NCI-H1930 (cell line): ENCODE measurements around the gene ZNF311.

Experiments
- DNase-seq, 2 experiments: peaks; one replicate each; lab custom pipeline; 2025; lab: John Stamatoyannopoulos, UW

Gene ZNF311

DNA sequence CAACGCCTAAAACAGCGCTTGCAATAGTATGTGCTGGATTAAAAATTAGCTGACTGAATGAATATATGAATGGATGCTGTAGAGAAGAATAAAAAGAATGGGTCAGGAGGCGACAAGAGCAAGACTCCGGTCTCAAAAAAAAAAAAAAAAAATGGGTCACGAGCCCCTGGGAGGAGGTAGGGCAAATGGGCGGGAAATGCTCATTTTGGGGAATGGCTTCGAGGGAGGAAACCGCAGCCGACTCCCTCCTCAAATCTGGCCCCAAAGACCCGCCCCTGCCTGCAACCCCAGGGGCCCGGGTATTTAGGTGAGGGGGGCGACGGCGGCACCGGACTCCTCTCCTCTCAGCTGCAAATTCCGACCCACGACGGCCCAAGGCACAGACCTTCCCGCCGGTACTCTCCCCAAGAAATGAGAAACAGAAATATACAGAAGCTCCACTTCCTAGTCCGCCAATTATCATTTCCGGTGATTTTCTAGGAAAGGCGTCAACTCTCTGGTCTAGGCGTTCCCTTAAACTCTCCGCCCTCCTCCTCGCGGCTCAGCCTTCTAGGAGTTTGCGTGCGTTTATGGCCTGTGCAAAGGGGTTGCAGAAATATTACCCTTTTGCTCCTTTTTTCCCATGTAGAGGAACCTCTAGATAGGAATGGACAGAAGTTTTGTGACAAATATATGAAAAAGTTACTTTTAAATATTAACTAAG, at the start of gene ZNF311:
TSS of gene ZNF311 (minus strand) at position 133 of the 703 bp plus-strand sequence. CDS start 1,361 bp downstream, outside the sequence.
- DNase-seq: peak in 1 of 2 experiments; percentile 7

DNA sequence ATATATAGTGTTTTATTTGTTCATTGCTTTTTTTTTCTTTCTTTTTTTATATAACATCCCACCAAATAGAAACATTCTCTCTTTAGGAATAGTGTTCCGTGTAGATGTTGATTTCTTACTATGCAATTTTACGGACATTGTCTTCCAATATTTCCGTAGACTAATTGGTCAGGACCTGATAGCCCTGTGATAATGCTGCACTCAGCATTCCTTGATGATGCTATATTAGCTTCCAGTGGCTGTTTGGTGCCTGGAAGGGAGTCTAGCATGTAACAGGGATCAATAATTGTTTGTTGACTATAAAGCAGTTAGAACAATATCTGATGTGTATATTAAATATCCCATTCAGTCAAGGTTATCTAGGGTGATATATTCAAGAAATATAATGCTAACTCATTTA, 46.6 kb upstream of the ZNF311 start:
- DNase-seq: no peak

DNA sequence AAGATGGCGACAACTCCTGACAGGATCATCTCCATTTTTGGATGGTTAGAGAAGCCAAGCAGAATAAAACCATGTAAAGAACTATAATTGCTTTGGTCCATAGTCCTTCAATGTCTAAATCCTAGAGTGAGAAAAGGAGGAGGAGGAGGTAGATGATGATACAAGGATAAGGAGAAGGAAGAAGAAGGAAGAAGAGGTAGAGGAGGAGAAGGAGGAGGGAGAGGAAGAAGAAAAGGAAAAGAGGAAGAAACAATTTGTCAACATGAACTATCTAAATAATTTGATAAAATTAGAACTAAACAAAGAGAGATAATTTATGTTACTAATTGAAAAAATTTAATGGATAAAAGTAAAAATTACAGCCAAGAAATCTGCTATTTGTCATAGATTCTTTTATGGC, 40.0 kb upstream of the ZNF311 start, which contains the start of gene OR2W1:
TSS of gene OR2W1 (minus strand) at position 101 of the 400 bp plus-strand sequence. CDS start at position 101, 0 bp downstream.
- DNase-seq: no peak

DNA sequence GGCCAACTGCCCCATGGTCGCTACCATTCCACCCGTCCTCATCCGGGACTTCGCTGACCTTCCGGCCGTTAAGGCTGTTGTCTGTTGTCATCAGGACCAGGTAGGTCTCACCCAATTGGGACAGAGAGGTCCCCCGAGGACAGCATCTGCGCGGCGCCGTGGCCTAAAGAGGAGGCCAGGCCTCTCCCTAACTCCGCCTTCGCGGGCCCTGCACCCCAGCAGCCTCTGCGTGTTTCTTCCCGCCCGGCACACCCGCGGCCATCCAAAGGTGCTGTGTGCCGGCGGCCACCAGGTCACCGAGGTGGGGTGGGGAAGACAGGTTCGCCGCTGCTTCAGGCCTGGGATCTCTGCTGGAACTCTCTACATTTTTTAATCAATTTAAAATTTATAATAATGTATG, 30.8 kb upstream of the ZNF311 start:
- DNase-seq: no peak

DNA sequence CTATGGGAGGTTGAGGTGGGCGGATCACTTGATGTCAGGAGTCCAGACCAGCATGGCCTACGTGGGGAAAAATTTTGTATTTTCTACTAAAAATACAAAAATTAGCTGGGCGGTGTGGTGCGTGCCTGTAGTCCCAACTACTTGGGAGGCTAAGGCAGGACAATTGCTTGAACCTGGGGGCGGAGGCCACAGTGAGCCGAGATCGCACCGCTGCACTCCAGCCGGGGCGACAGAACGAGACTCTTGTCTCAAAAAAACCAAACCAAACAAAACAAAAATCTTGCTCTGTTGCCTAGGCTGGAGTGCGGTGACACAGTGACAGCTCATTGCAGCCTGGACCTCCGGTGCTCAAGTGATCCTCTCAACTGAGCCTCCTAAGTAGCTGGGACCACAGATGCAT, 23.7 kb upstream of the ZNF311 start:
- DNase-seq: no peak

DNA sequence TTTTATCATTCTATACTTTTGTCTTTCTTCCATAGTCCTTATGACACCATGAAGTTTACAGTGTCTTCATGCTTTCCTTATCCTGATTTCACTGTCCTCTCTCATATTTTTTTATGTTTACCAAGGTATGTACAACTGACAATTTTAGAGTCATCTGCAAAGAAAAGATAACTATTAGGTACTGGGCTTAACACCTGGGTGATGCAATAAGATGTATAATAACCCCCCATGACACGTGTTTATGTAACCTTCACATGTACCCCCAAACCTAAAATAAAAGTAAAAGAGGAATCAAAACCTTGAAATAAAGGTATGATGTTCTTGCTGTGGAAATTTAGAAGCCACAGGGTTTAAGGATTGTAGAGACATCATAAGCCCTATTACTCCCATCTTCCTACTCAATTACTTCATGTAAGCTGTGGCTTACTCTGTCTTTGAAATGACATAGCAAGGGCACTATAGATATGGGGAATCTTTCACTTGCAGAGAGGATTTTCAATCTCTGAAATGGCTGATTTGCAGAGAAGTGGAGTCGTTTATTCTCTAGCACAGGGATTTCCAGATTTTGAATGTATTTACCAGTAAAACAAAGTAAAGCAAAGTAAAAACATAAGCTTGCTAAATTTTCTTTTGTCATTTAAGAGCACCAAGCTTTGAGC, 20.9 kb upstream of the ZNF311 start:
- no peak for DNase-seq

DNA sequence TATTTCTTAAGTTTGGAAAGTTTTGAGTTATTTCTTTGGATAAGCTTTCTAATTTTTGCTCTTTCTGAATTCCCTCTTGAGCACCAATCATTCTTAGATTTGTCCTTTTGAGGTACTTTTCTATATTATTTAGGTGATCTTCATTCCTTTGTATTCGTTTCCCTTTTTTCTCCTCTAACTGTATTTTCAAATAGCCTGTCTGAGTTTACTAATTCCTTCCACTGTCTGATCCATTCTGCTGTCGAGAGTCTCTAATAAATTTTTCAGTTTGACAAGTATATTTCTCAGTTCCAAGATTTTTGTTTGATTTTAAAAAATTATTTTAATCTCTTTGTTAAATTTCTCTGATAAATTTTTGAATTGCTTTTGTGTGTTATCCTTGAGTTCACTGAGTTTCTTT, 16.3 kb upstream of the ZNF311 start:
- DNase-seq: no peak

DNA sequence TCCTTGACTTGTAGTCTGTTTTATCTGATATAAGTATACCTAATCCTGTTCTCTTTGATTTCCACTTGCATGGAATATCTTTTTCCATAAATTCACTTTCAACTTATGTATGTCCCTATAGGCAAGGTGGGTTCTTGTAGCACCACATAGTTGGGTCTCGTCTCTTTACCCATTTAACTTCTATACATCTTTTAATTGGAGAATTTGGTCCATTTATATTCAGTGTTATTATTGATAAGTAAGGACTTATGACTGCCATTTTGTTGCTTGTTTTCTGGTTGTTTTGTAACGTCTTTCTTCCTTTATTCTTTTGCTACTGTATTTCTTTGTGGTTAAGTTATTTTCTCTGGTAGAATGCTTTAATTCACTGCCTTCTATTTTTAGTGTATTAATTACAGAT, 14.5 kb upstream of the ZNF311 start:
- no peak for DNase-seq

DNA sequence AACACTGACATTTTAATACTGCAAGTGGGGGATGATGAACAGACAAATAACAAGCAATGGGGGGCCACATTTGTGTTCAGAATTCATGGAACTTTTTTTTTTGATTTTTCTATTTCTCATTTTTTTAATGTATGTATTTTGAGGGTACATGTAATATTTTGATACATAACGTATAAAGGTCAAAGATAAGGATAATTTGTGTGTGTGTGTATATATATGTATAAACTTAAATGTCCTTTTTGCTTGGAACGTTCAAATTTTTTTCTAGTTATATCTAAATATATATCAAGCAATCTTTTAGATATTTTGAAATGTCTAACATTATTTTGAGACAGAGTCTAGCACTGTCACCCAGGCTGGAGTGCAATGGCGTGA, 12.3 kb upstream of the ZNF311 start:
- DNase-seq: no peak

DNA sequence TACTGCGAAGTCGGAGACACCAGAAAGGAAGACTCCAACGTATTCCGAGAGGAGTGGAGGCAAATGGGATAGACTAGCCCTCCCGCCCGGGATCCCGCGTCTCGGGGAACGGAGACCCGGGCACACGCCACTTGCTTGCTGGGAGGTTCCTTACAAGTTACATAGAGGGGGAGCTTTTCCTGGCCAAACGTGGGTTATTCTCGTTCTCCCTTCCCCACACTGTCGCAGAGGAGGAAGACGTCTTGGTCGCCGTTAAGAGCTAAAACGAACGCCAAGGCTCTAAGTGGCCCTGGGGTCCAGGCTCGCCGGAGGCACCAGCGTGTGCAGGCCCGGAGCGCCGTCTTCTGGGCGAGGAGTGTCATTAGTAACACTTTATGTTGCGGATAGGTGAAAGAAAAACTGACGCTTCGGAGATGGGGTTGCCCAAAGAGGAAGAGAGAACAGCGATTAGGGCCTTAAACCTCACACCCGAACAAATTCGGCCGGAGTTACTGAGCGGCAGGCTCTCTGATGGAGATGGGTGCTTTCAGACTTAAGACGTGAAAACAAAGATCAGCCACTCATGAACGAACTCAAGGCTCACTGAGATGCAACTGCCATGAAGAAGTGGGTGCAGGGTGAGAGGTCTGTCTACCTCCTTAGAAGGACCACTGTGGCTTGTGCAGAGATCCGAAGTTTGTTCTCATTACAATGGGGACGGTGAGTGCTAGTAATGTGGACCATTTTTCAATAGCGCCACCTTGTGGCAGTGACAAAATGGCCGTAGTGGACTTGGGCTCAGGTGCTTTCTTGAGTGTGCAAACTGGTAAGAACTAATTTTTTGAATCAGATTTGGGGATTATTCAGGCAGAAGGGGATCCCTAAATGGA, 11.7 kb upstream of the ZNF311 start:
- peak; percentile 53 to 79 for DNase-seq

DNA sequence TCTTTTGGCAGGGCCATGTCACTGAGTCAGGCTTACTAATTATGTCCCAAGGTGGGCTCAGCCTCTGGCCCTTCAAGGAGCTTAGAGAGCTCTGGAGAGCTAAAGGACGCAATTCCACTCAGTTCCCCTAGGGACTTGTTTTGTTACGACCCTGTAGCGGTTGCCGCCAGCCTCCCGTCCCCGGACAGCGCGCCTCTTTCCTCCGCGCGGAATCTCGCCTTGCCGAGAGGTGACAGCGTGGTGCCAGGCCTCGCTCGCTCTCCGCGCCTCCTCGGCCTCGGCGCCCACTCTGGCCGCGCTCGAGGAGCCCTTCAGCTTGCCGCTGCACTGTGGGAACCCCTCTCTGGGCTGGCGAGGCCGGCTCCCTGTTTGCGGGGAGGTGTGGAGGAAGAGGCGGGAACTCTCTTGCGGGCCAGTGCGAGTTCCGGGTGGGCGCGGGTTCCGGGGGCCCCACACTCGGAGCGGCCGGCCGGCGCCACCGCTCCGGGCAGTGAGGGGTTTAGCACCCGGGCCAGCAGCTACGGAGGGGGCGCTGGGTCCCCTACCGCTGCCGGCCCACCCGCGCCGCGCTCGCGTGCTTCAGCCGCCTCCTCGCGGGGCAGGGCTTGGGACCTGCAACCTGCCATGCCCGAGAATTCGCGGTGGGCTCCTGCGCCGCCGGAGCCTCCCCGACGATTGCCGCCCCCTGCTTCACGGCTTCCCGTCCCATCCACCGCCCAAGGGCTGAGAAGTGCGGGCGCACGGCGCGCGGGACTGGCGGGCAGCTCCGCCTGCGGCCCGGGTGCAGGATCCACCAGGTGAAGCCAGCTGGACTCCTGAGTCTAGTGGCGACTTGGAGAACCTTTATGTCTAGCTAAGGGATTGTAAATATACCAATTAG, 9.9 kb upstream of the ZNF311 start:
- no peak for DNase-seq

DNA sequence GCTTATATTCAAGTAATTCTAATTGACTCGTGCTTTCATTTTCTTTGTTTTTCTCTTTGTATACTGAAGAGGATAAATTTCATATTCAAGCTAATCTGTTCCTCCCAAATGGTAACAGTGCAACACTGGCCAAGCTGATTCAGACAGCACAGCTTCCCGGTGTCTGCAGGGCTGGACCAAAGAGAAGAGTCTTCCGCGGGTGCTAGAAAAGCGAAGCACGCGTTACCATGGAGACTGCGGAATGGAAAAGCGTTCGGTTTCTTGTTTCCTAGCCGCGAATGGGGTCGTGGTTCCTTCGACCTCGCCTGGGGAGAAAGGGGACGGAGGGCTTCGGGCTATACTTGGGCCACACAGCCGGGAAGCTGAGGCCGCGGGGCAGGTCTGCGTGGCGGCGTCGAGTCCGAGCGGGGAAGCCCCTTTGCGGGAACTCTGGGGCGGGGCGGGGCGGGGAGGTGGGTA, 6.2 kb upstream of the ZNF311 start:
- DNase-seq: peak; percentile 22 to 59

DNA sequence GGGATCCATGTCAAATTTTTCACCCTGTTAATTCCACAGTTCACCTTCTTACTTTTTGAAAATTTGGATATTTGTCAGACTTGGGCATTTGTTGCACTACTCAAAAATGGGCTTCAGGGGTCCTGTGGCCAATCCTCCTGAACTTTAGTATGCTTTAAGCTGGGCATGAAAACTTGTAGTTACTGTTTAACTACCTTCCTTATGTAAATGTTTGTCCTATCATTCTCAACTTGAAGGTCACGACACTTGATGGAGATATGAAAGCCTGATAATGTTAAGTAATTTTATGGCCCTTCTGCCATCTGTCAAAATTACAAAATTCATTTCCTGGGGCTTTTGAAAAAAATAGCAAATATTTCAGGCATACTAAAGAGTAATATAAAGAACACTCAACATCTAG, 4.2 kb upstream of the ZNF311 start:
- DNase-seq: no peak

DNA sequence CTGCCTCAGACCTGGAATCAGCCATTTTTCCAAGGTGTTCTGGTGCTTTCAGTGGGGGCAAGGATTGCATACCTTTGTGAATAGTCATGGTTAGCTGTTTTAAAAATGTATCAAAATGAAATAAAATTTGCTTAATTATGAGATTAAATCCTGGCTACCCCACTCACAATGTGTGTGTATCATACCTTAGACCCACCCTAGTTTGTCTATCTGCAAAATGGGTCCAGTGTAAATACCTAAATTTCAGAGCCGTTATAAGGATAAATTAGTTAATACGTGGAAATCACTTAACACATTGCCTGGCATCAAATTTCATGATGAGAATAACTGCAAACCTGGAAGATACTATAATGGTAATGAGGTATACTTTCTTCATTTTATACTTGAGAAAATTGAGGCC, 3.0 kb upstream of the ZNF311 start:
- DNase-seq: no peak

DNA sequence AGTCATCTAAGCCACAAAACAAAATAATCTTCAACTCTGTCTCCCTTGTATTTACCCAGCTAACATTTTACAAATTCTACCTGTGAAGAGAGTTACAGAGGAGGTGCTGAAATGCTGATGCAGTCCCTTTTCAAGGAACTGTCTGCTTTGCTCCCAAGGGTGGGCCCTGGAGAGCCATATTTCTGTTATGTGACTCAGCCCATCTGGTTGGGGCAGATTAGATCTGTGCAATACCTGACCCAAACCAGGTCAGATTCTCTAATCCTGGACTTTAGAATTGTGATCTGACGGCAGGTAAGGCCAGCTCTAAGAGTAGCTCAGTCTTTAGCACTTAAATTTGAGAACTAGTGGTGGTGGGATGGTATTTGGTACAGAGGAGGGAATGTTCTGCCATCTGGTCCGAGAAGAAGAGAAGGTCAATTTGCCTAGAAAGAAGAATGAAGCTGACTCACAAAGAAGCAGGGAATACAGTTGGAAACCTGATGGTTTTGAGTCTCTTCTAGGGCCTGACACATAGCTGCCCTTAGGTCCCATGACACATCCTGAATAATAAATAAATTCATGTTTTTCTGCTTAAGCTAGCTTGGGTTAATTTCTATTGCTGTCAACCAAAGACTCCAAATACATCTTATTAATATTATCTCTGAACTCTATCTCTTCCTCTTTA, 8.1 kb downstream of the ZNF311 start:
- no peak for DNase-seq

DNA sequence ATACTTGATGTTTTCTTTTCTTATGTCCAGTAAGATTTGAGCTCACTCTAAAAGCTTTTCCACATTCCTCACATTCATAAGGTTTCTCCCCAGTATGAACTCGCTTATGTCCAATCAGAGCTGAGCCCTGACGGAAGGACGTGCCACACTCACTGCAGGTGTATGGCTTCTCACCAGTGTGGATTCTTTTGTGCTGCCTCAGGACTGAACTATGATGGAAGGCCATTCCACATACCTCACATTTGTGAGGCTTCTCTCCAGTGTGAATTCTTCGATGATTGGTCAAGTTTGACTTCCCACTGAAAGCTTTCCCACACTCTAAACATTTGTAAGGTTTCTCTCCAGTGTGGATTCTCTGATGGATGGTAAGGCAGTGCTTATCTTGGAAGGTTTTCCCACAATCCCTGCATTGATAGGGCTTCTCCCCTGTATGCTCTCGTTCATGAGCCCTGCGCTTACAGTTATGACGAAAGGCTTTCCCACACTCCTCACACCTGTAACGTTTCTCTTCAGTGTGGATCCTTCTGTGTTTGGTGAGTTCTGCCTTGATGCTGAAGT, 9.9 kb downstream of the ZNF311 start:
- no peak for DNase-seq

DNA sequence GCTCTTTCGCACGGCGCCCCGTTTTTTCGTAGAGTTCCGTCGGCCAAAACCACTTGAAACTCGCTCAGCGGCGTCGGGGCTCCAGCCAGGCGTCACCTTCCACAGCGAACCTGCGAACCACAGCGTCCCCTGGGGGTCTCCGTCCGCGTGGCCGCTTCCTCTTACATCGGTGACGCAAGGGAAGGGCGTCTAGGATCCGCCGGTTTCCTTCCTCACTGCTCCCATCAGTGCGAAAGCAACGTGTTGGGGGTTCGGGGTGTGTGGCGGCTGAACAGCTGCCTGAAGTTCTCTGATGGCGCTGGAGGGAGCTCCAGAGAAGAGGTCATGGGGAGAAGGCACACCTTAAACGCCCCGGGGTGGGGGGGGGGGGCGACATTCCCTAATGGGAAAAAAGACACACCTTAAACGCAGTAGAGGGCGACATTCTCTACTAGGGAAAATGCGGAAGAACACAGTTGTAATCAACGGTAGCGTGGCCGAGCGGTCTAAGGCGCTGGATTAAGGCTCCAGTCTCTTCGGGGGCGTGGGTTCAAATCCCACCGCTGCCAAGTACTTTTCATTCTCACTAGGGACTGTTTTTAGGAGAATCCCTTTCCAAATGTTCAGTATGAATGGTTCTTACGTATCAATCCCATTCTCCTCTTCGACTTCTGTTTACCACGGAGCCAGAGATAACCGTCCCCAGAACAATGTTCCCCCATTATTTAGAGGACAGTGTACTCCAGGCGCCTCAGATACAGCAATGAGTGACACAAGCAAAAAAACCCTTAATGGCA, 16.4 kb downstream of the ZNF311 start:
- no peak for DNase-seq

DNA sequence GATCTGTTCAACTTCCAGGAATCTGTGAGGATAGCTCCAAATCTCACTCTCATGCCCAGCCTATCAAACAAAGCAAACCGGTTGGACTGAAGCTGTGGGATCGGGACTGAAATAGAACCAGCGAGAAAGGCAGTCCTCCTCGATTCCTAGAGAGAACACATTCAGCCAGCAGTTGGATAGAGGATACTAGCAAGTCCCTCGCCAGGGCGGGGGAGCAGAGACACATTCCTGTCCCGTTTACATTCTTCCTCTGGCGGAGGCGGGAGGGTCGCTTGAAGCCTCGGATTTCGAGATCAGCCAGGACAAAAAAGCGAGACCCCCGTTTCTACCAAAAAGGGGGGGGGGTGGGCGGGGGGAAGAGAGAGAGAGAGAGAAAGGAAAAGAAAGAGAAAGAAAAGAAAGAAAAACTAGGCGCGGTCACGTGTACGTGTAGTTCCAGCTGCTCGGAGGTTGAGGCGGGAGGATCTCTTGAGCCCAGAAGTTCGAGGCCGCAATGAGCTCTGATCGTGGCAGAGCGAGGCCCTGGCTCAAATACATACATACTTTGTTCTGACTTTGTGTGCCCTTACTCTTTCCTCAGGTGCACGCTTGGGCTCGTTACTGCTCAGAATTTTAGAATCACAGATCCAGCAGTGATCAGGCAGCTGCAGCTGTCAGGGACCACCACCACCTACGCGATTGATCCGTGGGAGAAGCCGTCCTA, 19.5 kb downstream of the ZNF311 start:
- DNase-seq: peak; percentile 89

DNA sequence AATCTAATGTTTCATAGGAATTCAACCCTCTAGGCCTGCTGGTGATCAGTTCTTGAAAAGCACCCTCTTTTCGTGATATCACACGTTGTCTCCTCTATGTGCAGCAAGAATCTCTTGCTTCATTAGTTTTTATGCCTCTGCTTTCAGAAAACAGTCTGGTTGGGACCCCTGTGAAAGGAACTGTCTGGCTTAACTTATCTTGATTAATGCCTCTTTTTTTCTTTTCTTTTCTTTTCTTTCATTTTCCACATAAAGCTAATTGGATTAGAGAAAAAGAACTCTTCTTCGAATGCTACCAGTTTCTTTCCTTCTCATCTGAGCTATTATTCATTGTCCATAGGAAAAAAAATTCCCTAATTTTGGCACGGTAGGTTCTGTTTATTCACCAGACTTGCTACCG, 21.3 kb downstream of the ZNF311 start:
- no peak for DNase-seq
